ENCODE measurements around the gene ABCA7. TPM values are rescaled to one million over a fixed set of nuclear protein-coding genes. Genes with fewer than 3 reads are reported as not detected.

ABCA7 gene
- total RNA-seq, 1 experiment from 2014 or later = 91.4 TPM

DNA sequence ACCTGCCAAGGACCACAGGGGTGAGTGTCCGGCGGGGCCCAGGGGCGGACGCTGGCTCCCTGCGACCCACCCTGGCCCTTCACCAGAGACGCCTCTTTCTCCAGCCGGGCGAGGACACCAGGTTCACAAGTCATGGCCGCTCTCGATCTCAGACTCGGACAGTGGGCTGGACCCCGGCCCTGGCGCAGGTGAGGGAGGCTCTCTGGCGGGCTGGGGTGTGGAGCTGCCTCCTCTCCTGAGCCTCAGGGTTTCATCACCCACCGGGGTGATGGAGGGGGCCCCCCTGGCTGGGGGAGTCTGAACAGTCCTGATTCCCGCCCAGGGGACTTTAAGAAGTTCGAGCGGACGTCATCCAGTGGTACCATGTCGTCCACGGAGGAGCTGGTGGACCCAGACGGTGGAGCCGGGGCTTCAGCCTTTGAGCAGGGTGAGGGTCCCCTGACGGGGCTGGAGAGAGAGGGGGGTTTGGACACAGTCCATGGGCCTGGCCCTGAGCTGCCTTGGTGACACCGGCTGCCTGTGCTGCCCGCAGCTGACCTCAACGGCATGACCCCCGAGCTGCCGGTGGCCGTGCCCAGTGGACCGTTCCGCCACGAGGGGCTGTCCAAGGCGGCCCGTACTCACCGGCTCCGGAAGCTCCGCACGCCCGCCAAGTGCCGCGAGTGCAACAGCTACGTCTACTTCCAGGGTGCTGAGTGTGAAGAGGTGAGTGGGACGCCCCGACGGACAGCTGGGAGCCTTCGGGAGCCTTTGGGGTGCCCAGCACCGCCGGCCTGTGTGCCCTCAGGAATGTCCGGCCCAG is 40.7 kb downstream of the ABCA7 start:
- no peaks in the 10 kb centered on the region for H3K9me2 ChIP-seq (ENCODE audit: insufficient read depth)
- no peak overlapping the region for H3K4me2 ChIP-seq (ENCODE audit: low read length)
- ChIA-PET POLR2A (interaction anchor here (0.6 kb wide), 1 partner anchor 165 kb away, joined by 4 read pairs; no protein-coding TSS in a partner anchor), RAD21 (ENCODE audit: low non-redundant PET in 1 of 2, low total read pairs in 2 of 2, uncharacterized antibody in 2 of 2, unreplicated experiment in 2 of 2) (no interaction called here), CTCF (interaction anchor here (1.5 kb wide), 1 partner anchor 16 kb away, joined by 4 read pairs; no protein-coding TSS in a partner anchor)
- peaks cover 0 to 14% of the 10 kb centered on the region in 2 experiments; a peak in 2 of 4 replicates for H3K36me3 ChIP-seq (ENCODE audit: control insufficient read depth in 1 of 2, insufficient read depth in 2 of 2, low read length in 2 of 2)
- H3K79me2 ChIP-seq (ENCODE audit: insufficient read depth, low read length) = no peaks in the 10 kb centered on the region
- ATAC-seq = no peak
- H3K27ac ChIP-seq (ENCODE audit: low read depth, low read length) = no peak overlapping the region
- no peaks in the 10 kb centered on the region for H3K9me3 ChIP-seq (ENCODE audit: control insufficient read depth in 1 of 2, insufficient read depth in 1 of 2, low read depth in 1 of 2, low read length in 2 of 2)
- BruUV-seq (replicated peaks) = no TSS peak
- peaks cover 4 to 21% of the 10 kb centered on the region in 2 experiments for H3K4me1 ChIP-seq (ENCODE audit: control insufficient read depth in 1 of 2, insufficient read depth in 2 of 2, low read length in 2 of 2)
- no peaks in the 10 kb centered on the region for H4K20me1 ChIP-seq (ENCODE audit: insufficient read depth)
- TF ChIP-seq ZNF274 (IDR thresholded peaks at IDR 0.05; ENCODE audit: low read depth, low read length) = no peak
- TF ChIP-seq SRF (IDR thresholded peaks at IDR 0.05; ENCODE audit: low read depth) = no peak
- TF ChIP-seq EZH2 (IDR thresholded peaks at IDR 0.05) = no peak
- TF ChIP-seq, protein P1, sequence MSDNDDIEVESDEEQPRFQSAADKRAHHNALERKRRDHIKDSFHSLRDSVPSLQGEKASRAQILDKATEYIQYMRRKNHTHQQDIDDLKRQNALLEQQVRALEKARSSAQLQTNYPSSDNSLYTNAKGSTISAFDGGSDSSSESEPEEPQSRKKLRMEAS (IDR thresholded peaks at IDR 0.05) = no peak
- no peak for TF ChIP-seq POLR2AphosphoS5 (IDR thresholded peaks at IDR 0.05; ENCODE audit: low read depth, low read length)
- no peak for TF ChIP-seq SIN3A (IDR thresholded peaks at IDR 0.05; ENCODE audit: low read depth)
- TF ChIP-seq POLR2A (IDR thresholded peaks at IDR 0.05; ENCODE audit: borderline replicate concordance, extremely low read depth, insufficient read depth, insufficient read length) = no peak
- TF ChIP-seq SP1 (IDR thresholded peaks at IDR 0.05; ENCODE audit: low read depth) = no peak
- no peak for TF ChIP-seq CBX3 (IDR thresholded peaks at IDR 0.05; ENCODE audit: low read depth)
- no peak for TF ChIP-seq RAD21 (IDR thresholded peaks at IDR 0.05; ENCODE audit: low read depth)
- TF ChIP-seq EGR1 (IDR thresholded peaks at IDR 0.05; ENCODE audit: low read depth) = no peak
- TF ChIP-seq, protein P2, sequence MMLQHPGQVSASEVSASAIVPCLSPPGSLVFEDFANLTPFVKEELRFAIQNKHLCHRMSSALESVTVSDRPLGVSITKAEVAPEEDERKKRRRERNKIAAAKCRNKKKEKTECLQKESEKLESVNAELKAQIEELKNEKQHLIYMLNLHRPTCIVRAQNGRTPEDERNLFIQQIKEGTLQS (IDR thresholded peaks at IDR 0.05) = no peak
- TF ChIP-seq FOSL1 (IDR thresholded peaks at IDR 0.05; ENCODE audit: low read depth) = no peak
- TF ChIP-seq TCF7L2 (IDR thresholded peaks at IDR 0.05; ENCODE audit: borderline replicate concordance, extremely low read depth, insufficient read depth, insufficient read length) = no peak
- TF ChIP-seq, protein P3, sequence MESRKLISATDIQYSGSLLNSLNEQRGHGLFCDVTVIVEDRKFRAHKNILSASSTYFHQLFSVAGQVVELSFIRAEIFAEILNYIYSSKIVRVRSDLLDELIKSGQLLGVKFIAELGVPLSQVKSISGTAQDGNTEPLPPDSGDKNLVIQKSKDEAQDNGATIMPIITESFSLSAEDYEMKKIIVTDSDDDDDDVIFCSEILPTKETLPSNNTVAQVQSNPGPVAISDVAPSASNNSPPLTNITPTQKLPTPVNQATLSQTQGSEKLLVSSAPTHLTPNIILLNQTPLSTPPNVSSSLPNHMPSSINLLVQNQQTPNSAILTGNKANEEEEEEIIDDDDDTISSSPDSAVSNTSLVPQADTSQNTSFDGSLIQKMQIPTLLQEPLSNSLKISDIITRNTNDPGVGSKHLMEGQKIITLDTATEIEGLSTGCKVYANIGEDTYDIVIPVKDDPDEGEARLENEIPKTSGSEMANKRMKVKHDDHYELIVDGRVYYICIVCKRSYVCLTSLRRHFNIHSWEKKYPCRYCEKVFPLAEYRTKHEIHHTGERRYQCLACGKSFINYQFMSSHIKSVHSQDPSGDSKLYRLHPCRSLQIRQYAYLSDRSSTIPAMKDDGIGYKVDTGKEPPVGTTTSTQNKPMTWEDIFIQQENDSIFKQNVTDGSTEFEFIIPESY (IDR thresholded peaks at IDR 0.05; ENCODE audit: extremely low read depth, insufficient replicate concordance, low read length) = no peak
- no peak for TF ChIP-seq JUND (IDR thresholded peaks at IDR 0.05)
- TF ChIP-seq, protein P4, sequence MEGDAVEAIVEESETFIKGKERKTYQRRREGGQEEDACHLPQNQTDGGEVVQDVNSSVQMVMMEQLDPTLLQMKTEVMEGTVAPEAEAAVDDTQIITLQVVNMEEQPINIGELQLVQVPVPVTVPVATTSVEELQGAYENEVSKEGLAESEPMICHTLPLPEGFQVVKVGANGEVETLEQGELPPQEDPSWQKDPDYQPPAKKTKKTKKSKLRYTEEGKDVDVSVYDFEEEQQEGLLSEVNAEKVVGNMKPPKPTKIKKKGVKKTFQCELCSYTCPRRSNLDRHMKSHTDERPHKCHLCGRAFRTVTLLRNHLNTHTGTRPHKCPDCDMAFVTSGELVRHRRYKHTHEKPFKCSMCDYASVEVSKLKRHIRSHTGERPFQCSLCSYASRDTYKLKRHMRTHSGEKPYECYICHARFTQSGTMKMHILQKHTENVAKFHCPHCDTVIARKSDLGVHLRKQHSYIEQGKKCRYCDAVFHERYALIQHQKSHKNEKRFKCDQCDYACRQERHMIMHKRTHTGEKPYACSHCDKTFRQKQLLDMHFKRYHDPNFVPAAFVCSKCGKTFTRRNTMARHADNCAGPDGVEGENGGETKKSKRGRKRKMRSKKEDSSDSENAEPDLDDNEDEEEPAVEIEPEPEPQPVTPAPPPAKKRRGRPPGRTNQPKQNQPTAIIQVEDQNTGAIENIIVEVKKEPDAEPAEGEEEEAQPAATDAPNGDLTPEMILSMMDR (IDR thresholded peaks at IDR 0.05 in 2 of 3, conservative IDR thresholded peaks at IDR 0.05 in 1 of 3; ENCODE audit: borderline replicate concordance in 1 of 3, insufficient read depth in 1 of 3, low read depth in 2 of 3, low read length in 2 of 3) = no peak
- no peaks in the 10 kb centered on the region for H3K27me3 ChIP-seq (ENCODE audit: insufficient read depth, low read length)
- DNase-seq (ENCODE audit: low read depth, low spot score) = no peak
- H3K4me3 ChIP-seq (replicated peaks in 1 of 2; ENCODE audit: low read depth in 1 of 2, low read length in 2 of 2) = no peak overlapping the region
- no peak overlapping the region for H2AFZ ChIP-seq (ENCODE audit: low read depth, low read length, poor library complexity, severe bottlenecking)
- no peak overlapping the region for H3K9ac ChIP-seq (ENCODE audit: low read length)
- intact Hi-C loops (cut with micrococcal nuclease) = no loop called here

All from HCT116 (cell line).